ENCODE data around the gene WDR17. TPM values are rescaled to one million over a fixed set of nuclear protein-coding genes. Genes with fewer than 3 reads are reported as not detected.

The WDR17 gene
- total and polyA plus RNA-seq, 2 of the 8 experiments (the other 6 are each of a cell fraction or from before 2014, with no cell fraction given), result 1.4 to 3.3 TPM

- H3K4me1 ChIP-seq (replicated peaks in 1 of 4; ENCODE audit: control insufficient read depth in 3 of 4, insufficient read depth in 4 of 4, low read length in 3 of 4), result peaks cover 2 to 15% (median 7%) of the 10 kb centered on the region in 4 experiments; a peak in 4 of 7 replicates
- 69% methylated on average over 2 of the region's 2 CpGs; no CpG with 5 or more reads in 1 of the 2 experiments for WGBS, 2 experiments (ENCODE audit: extremely low coverage in 1 of 2, insufficient coverage in 1 of 2, insufficient read length in 1 of 2, insufficient replicate concordance in 2 of 2, low coverage in 1 of 2, low lambda C conversion rate in 2 of 2, missing lambda C conversion rate in 1 of 2)
- no peaks in the 10 kb centered on the region for H3K27me3 ChIP-seq (replicated peaks in 1 of 4; ENCODE audit: control insufficient read depth in 3 of 4, extremely low read depth in 1 of 4, insufficient read depth in 3 of 4, low read length in 3 of 4)
- FAIRE-seq (no peak), DNase-seq (ENCODE audit: low read depth in 1 of 2, low spot score in 2 of 2) (no peak)
- H3K23me2 ChIP-seq (ENCODE audit: low read depth, low read length), result no peaks in the 10 kb centered on the region
- TF ChIP-seq HDAC2 (IDR thresholded peaks at IDR 0.05; ENCODE audit: borderline replicate concordance in 1 of 2, low read depth in 2 of 2, low read length in 2 of 2), result no peak
- TF ChIP-seq ASH2L (IDR thresholded peaks at IDR 0.05; ENCODE audit: low read length), result no peak
- no peak for TF ChIP-seq RFX5 (IDR thresholded peaks at IDR 0.05; ENCODE audit: borderline replicate concordance, low read depth, low read length)
- TF ChIP-seq CTCF (IDR thresholded peaks at IDR 0.05; ENCODE audit: control extremely low read depth in 1 of 3, insufficient read depth in 1 of 3, low read depth in 1 of 3, low read length in 3 of 3), result no peak
- TF ChIP-seq SIN3A (conservative IDR thresholded peaks at IDR 0.05 in 1 of 2, IDR thresholded peaks at IDR 0.05 in 1 of 2; ENCODE audit: low read depth in 1 of 2, low read length in 2 of 2), result no peak
- TF ChIP-seq SRF (IDR thresholded peaks at IDR 0.05; ENCODE audit: low read depth, low read length), result no peak
- no peak overlapping the region for H3K14ac ChIP-seq (ENCODE audit: insufficient read length)
- no peak overlapping the region for H4K91ac ChIP-seq (replicated peaks; ENCODE audit: insufficient read length, low read length)
- no peaks in the 10 kb centered on the region for H3K79me1 ChIP-seq (ENCODE audit: low read depth, low read length)
- H2BK15ac ChIP-seq (ENCODE audit: low read length), result no peak overlapping the region
- no peak overlapping the region for H2AFZ ChIP-seq (ENCODE audit: low read length)
- ChIA-PET CTCF (ENCODE audit: partially characterized antibody) (no interaction called here), POLR2A (ENCODE audit: partially characterized antibody) (no interaction called here)
- H3K27ac ChIP-seq (ENCODE audit: low read depth, low read length), result no peak overlapping the region
- H3K9ac ChIP-seq (replicated peaks in 1 of 4; ENCODE audit: extremely low read depth in 1 of 4, low read depth in 3 of 4, low read length in 3 of 4), result no peak overlapping the region
- H3K36me3 ChIP-seq (ENCODE audit: control insufficient read depth in 2 of 4, insufficient read depth in 4 of 4, low read length in 3 of 4), result no peaks in the 10 kb centered on the region
- no peak overlapping the region for H3K56ac ChIP-seq (replicated peaks; ENCODE audit: insufficient read length, low read depth, low read length)
- H3K4me3 ChIP-seq (ENCODE audit: extremely low read depth in 1 of 4, insufficient read depth in 2 of 4, low read depth in 3 of 4, low read length in 4 of 4), result no peak overlapping the region
- H2BK120ac ChIP-seq (replicated peaks; ENCODE audit: low read depth, low read length), result peak overlapping the region; percentile 7
- no peaks in the 10 kb centered on the region for H3K79me2 ChIP-seq (ENCODE audit: control insufficient read depth in 1 of 2, insufficient read depth in 2 of 2, low read length in 2 of 2)
- no peak overlapping the region for H3K4ac ChIP-seq (replicated peaks; ENCODE audit: insufficient read length, low read depth, low read length)
- H2BK5ac ChIP-seq (ENCODE audit: low read depth, low read length), result no peak overlapping the region
- no peak overlapping the region for H3K4me2 ChIP-seq (ENCODE audit: insufficient read depth in 1 of 2, low read depth in 2 of 2, low read length in 2 of 2)
- H2BK12ac ChIP-seq (ENCODE audit: low read depth, low read length), result no peak overlapping the region
- H3K9me3 ChIP-seq (ENCODE audit: insufficient read depth in 2 of 2, low read depth in 1 of 2, low read length in 1 of 2), result no peaks in the 10 kb centered on the region
- H3K23ac ChIP-seq (ENCODE audit: insufficient read length), result no peak overlapping the region
- H4K5ac ChIP-seq (ENCODE audit: insufficient read length, low read depth, low read length), result no peak overlapping the region
- H3K18ac ChIP-seq (ENCODE audit: extremely low read depth, low read length), result no peak overlapping the region
- no peak overlapping the region for H2AK5ac ChIP-seq (ENCODE audit: low read depth, low read length)
- no peak overlapping the region for H2BK20ac ChIP-seq (ENCODE audit: low read length)
- H4K8ac ChIP-seq (ENCODE audit: extremely low read depth, insufficient read depth, low read length), result no peak overlapping the region
- H4K20me1 ChIP-seq (replicated peaks in 1 of 2; ENCODE audit: control insufficient read depth in 1 of 2, insufficient read depth in 2 of 2, low read length in 2 of 2), result no peaks in the 10 kb centered on the region
Measured at GRCh38 chr4:176187624-176188023, 122.0 kb downstream of the WDR17 start.
